ENCODE data around the gene FNDC1.

GRCh38 chr6:159122453-159122852 is 46.7 kb upstream of the FNDC1 start:
- TF ChIP-seq CTCF (conservative IDR thresholded peaks at IDR 0.05 in 1 of 2, IDR thresholded peaks at IDR 0.05 in 1 of 2; ENCODE audit: low read depth in 1 of 2, low read length in 2 of 2), result no peak
- TF ChIP-seq EZH2 (IDR thresholded peaks at IDR 0.05; ENCODE audit: low read length, missing control alignments), result no peak
